Natural killer cell (primary cell): ENCODE data around the gene KIF16B. TPM values are rescaled to one million over a fixed set of nuclear protein-coding genes. Genes with fewer than 3 reads are reported as not detected.

Experiments
- ATAC-seq, 3 donors: fragments of 150-1000 bp in 2 of 3; fragments of 200-7000 bp in 1 of 3; cut with Tn5 transposase; 1 replicate in 1 of 3; 2 replicates in 2 of 3; pipeline ENCODE4 v1.10.0; 2021; ENCODE audit warnings: mild to moderate bottlenecking in 2 of 3, moderate library complexity in 2 of 3
- DNase-seq, 2 donors: peaks; one replicate each; pipeline versions ENCODE4 v3.0.0 to v3.0.0-alpha.2; 2013 to 2021; ENCODE audit warnings: mixed read lengths in 1 of 2
- H3K27ac ChIP-seq: one replicate; pipeline ENCODE4 v1.5.1; 2013; ENCODE audit warnings: mild to moderate bottlenecking, low read length
- H3K27me3 ChIP-seq: one replicate; pipeline ENCODE4 v1.6.1; 2013; ENCODE audit warnings: low read length; ENCODE audit not compliant: control insufficient read depth, insufficient read depth
- H3K36me3 ChIP-seq: one replicate; pipeline ENCODE4 v1.6.1; 2013; ENCODE audit warnings: low read length; ENCODE audit not compliant: control insufficient read depth, insufficient read depth
- H3K4me1 ChIP-seq: one replicate; pipeline ENCODE4 v1.6.1; 2013; ENCODE audit warnings: low read length; ENCODE audit not compliant: control insufficient read depth, insufficient read depth
- H3K4me3 ChIP-seq: one replicate; pipeline ENCODE4 v1.5.1; 2013; ENCODE audit warnings: low read length
- H3K9me3 ChIP-seq: one replicate; pipeline ENCODE4 v1.6.1; 2013; ENCODE audit warnings: low read length; ENCODE audit not compliant: control insufficient read depth, insufficient read depth
- H3K27ac Mint-ChIP-seq, 2 donors: one replicate each; pipeline ENCODE4 v1.8.0; 2022; ENCODE audit warnings: mild to moderate bottlenecking in 2 of 2, mixed read lengths in 2 of 2, moderate library complexity in 1 of 2
- H3K27me3 Mint-ChIP-seq, 2 donors: one replicate each; pipeline ENCODE4 v1.8.0; 2022; ENCODE audit warnings: low read depth in 2 of 2, mixed read lengths in 2 of 2
- H3K36me3 Mint-ChIP-seq: one replicate; pipeline ENCODE4 v1.8.0; 2022; ENCODE audit warnings: mixed read lengths
- H3K4me1 Mint-ChIP-seq, 2 donors: one replicate each; pipeline ENCODE4 v1.8.0; 2022; ENCODE audit warnings: mixed read lengths in 2 of 2
- H3K4me3 Mint-ChIP-seq: one replicate; pipeline ENCODE4 v1.8.0; 2022; ENCODE audit warnings: mild to moderate bottlenecking, moderate library complexity, mixed read lengths
- H3K9me3 Mint-ChIP-seq, 2 donors: one replicate each; pipeline ENCODE4 v1.8.0; 2022; ENCODE audit warnings: mixed read lengths in 2 of 2
- CTCF ChIP-seq: fragments of 200-600 bp; IDR thresholded peaks from one replicate; pipeline ENCODE4 v1.8.0; 2022; ENCODE audit warnings: antibody characterized with exemption
- WGBS: methylation state at CpG from one replicate; pipeline ENCODE4 v1.1.7; 2013; ENCODE audit warnings: missing lambda C conversion rate; ENCODE audit not compliant: insufficient coverage; 5-methylcytosine and 5-hydroxymethylcytosine counted together
- intact Hi-C: fragments of 100-400 bp; cut with micrococcal nuclease; formaldehyde crosslinking; loops from one replicate; pipeline ENCODE4 v1.14.2; 2022
- total RNA-seq, 4 donors: library from RNA; stranded (reverse); fragments of 120-200 nt in 1 of 4; gene quantifications; one replicate each; pipeline versions ENCODE4 v1.2.3 to v1.2.4, GENCODE V29; 2013 to 2022

KIF16B gene
- total RNA-seq, 3 donors from 2014 or later (not counting 1 experiment from before 2014, with no cell fraction given): 3.9 to 11.8 (median 9.2) TPM

GRCh38 chr20:16399801-16400200, 173.4 kb downstream of the KIF16B start:
- Mint-ChIP-seq H3K4me3 (no peak overlapping the region), H3K4me1 (no peaks in the 10 kb centered on the region), H3K9me3 (no peaks in the 10 kb centered on the region), H3K27me3 (no peaks in the 10 kb centered on the region), H3K36me3 (no peaks in the 10 kb centered on the region), H3K27ac (no peak overlapping the region)
- H3K4me3 ChIP-seq: no peak overlapping the region
- H3K27me3 ChIP-seq: no peaks in the 10 kb centered on the region
- H3K36me3 ChIP-seq: peaks cover 4% of the 10 kb centered on the region
- H3K9me3 ChIP-seq: no peaks in the 10 kb centered on the region
- ATAC-seq: no peak
- no peaks in the 10 kb centered on the region for H3K4me1 ChIP-seq
- no peak for TF ChIP-seq CTCF
- no peak overlapping the region for H3K27ac ChIP-seq
- intact Hi-C loops: no loop called here
- no peak for DNase-seq

GRCh38 chr20:16397086-16397485, 176.2 kb downstream of the KIF16B start:
- no peaks in the 10 kb centered on the region for H3K36me3 Mint-ChIP-seq
- Histone ChIP-seq H3K27ac (no peak overlapping the region), H3K4me1 (no peaks in the 10 kb centered on the region), H3K9me3 (no peaks in the 10 kb centered on the region), H3K4me3 (no peak overlapping the region), H3K36me3 (no peaks in the 10 kb centered on the region), H3K27me3 (no peaks in the 10 kb centered on the region)
- H3K9me3 Mint-ChIP-seq: no peaks in the 10 kb centered on the region
- DNase-seq: no peak
- no peak for TF ChIP-seq CTCF
- no peaks in the 10 kb centered on the region for H3K27me3 Mint-ChIP-seq
- intact Hi-C loops: no loop called here
- WGBS: 96% methylated on average over 4 of the region's 4 CpGs
- H3K27ac Mint-ChIP-seq: no peak overlapping the region
- ATAC-seq: no peak
- H3K4me3 Mint-ChIP-seq: no peak overlapping the region
- H3K4me1 Mint-ChIP-seq: no peaks in the 10 kb centered on the region

GRCh38 chr20:16395366-16395765, 177.9 kb downstream of the KIF16B start:
- no peaks in the 10 kb centered on the region for H3K36me3 ChIP-seq
- no peaks in the 10 kb centered on the region for H3K27me3 ChIP-seq
- H3K9me3 Mint-ChIP-seq: no peaks in the 10 kb centered on the region
- WGBS: 100% methylated on average over 1 of the region's 1 CpG
- ATAC-seq (no peak), DNase-seq (no peak)
- H3K27me3 Mint-ChIP-seq: no peaks in the 10 kb centered on the region
- no peak for TF ChIP-seq CTCF
- no peak overlapping the region for H3K27ac Mint-ChIP-seq
- H3K36me3 Mint-ChIP-seq: no peaks in the 10 kb centered on the region
- H3K4me3 Mint-ChIP-seq: no peak overlapping the region
- H3K4me3 ChIP-seq: no peak overlapping the region
- no peaks in the 10 kb centered on the region for H3K4me1 Mint-ChIP-seq
- intact Hi-C loops: no loop called here
- no peaks in the 10 kb centered on the region for H3K9me3 ChIP-seq
- H3K4me1 ChIP-seq: peaks cover 5% of the 10 kb centered on the region
- no peak overlapping the region for H3K27ac ChIP-seq

- no peaks in the 10 kb centered on the region for H3K4me1 Mint-ChIP-seq
- H3K9me3 Mint-ChIP-seq: no peaks in the 10 kb centered on the region
- Histone ChIP-seq H3K27ac (no peak overlapping the region), H3K36me3 (no peaks in the 10 kb centered on the region), H3K4me3 (no peak overlapping the region), H3K9me3 (no peaks in the 10 kb centered on the region), H3K4me1 (peaks cover 5% of the 10 kb centered on the region), H3K27me3 (no peaks in the 10 kb centered on the region)
- no peaks in the 10 kb centered on the region for H3K27me3 Mint-ChIP-seq
- TF ChIP-seq CTCF: no peak
- WGBS: 89% methylated on average over 3 of the region's 4 CpGs
- intact Hi-C loops: no loop called here
- no peaks in the 10 kb centered on the region for H3K36me3 Mint-ChIP-seq
- DNase-seq: no peak
- ATAC-seq: no peak
- no peak overlapping the region for H3K27ac Mint-ChIP-seq
- H3K4me3 Mint-ChIP-seq: no peak overlapping the region
Measured at GRCh38 chr20:16394784-16395183, 178.5 kb downstream of the KIF16B start.
